ENCODE results near the gene SMIM24.

DNA sequence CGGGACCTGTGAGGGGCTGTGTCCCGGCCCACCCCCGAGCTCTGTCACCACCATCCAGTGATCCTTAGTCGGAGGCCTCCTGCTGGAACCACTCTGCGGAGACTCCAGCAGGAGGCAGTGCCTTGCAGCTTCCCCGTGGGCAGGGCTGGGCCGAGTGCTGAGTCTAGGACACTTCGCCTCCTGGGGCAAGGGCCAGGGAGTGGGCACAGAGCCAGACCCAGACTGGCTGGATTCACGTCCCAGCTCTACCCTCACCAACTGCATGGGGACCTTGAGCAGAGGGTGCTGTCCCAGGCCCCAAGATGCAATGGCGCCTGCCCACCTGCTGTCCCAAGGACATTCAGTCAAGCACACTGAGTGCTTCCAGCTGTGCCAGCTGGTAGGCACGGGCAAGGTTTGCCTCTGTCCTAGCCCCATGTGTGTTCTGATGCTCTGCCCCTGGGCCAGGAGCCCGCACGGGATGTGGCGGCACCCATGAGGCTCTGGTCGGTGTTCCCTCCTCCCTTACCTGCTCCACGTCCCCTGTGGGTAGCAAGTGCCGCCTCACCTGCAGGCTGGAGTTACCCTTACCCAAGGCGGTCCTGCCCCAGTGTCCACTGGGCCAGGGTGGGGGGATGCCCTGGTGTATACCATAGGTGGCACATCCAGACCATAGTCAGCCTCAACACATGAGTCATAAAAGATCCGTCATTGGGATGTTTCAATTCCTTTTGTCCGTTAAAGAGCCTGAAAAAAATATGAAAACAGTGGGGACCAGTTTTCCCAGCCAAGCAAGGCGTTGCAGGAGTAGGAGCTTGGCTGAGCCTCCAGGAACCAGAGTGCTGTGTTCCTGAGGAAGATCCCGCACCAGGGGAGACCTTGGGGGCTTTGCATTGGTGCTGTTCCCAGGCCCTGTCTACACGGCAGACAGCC is 33.2 kb upstream of the SMIM24 start:
- TF ChIP-seq, protein P1, sequence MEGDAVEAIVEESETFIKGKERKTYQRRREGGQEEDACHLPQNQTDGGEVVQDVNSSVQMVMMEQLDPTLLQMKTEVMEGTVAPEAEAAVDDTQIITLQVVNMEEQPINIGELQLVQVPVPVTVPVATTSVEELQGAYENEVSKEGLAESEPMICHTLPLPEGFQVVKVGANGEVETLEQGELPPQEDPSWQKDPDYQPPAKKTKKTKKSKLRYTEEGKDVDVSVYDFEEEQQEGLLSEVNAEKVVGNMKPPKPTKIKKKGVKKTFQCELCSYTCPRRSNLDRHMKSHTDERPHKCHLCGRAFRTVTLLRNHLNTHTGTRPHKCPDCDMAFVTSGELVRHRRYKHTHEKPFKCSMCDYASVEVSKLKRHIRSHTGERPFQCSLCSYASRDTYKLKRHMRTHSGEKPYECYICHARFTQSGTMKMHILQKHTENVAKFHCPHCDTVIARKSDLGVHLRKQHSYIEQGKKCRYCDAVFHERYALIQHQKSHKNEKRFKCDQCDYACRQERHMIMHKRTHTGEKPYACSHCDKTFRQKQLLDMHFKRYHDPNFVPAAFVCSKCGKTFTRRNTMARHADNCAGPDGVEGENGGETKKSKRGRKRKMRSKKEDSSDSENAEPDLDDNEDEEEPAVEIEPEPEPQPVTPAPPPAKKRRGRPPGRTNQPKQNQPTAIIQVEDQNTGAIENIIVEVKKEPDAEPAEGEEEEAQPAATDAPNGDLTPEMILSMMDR (IDR thresholded peaks at IDR 0.05): no peak
- no peak for TF ChIP-seq EZH2 (IDR thresholded peaks at IDR 0.05; ENCODE audit: borderline replicate concordance, insufficient read depth, low read depth, low read length, poor library complexity, severe bottlenecking)

Measured in B cell (primary cell).